Lower lobe of right lung (tissue), 2 donors: Measurements from ENCODE around the gene ALDH7A1. TPM values are rescaled to one million over a fixed set of nuclear protein-coding genes. Genes with fewer than 3 reads are reported as not detected.
"Not testable (repeated sequence)": the region's sequence is repeated elsewhere in the genome, so short reads cannot be mapped to it uniquely, and the experiment has no call there.

Experiments
- ATAC-seq, 2 donors: fragments of 200-7000 bp; cut with Tn5 transposase; one replicate each; pipeline ENCODE4 v1.9.1; 2020 to 2022; ENCODE audit warnings: mild to moderate bottlenecking in 2 of 2, moderate library complexity in 2 of 2
- DNase-seq: peaks from one replicate; pipeline ENCODE4 v3.0.0-alpha.2; 2020
- H3K27ac ChIP-seq: fragments of 200-600 bp; one replicate; pipeline ENCODE4 v1.8.0; 2022
- H3K27me3 ChIP-seq: fragments of 200-600 bp; one replicate; pipeline ENCODE4 v1.8.0; 2022; ENCODE audit warnings: low read depth
- H3K36me3 ChIP-seq: fragments of 200-600 bp; one replicate; pipeline ENCODE4 v1.8.0; 2022; ENCODE audit warnings: mild to moderate bottlenecking
- H3K4me1 ChIP-seq: fragments of 200-600 bp; one replicate; pipeline ENCODE4 v1.8.0; 2022
- H3K4me3 ChIP-seq: fragments of 200-600 bp; one replicate; pipeline ENCODE4 v1.8.0; 2022; ENCODE audit warnings: mild to moderate bottlenecking
- H3K9me3 ChIP-seq: fragments of 200-600 bp; one replicate; pipeline ENCODE4 v1.8.0; 2022
- CTCF ChIP-seq: fragments of 200-600 bp; IDR thresholded peaks from one replicate; pipeline ENCODE4 v1.8.0; 2022; ENCODE audit warnings: antibody characterized with exemption, mild to moderate bottlenecking
- intact Hi-C: fragments of 100-400 bp; cut with DNase I; formaldehyde crosslinking; loops from one replicate; pipeline ENCODE4 v1.11.0; 2022
- total RNA-seq: library from RNA; stranded (reverse); fragmentation: NEBNext Ultra II Directional; extraction: Animal tissue kit (Norgen Biotek cat#: 25700); gene quantifications from one replicate; pipeline ENCODE4 v1.2.1, GENCODE V29; 2021
- donor health status: DM: no; HTN: yes; CAD: no; lungs with severe emphysema.

ALDH7A1 gene
- total RNA-seq, 1 donor from 2014 or later, result 23.7 TPM

- Histone ChIP-seq H3K27ac (peak overlapping the region; percentile 73), H3K4me3 (no peak overlapping the region), H3K4me1 (peaks cover 37% of the 10 kb centered on the region), H3K27me3 (no peaks in the 10 kb centered on the region), H3K9me3 (no peaks in the 10 kb centered on the region), H3K36me3 (no peaks in the 10 kb centered on the region)
- intact Hi-C loops, result no loop called here
- no peak for TF ChIP-seq CTCF
- ATAC-seq, result peak; percentile 51 to 56
- peak; percentile 61 for DNase-seq
Observed at GRCh38 chr5:126525630-126526245, 69.3 kb downstream of the ALDH7A1 start.

- no peaks in the 10 kb centered on the region for H3K27me3 ChIP-seq
- DNase-seq (no peak), ATAC-seq (peak; percentile 80 to 81)
- H3K36me3 ChIP-seq, result no peaks in the 10 kb centered on the region
- intact Hi-C loops, result no loop called here
- H3K4me1 ChIP-seq, result peaks cover 54% of the 10 kb centered on the region
- H3K4me3 ChIP-seq, result no peak overlapping the region
- H3K9me3 ChIP-seq, result no peaks in the 10 kb centered on the region
- no peak for TF ChIP-seq CTCF
- peak overlapping the region; percentile 60 for H3K27ac ChIP-seq
Observed at GRCh38 chr5:126523818-126524510, 71.1 kb downstream of the ALDH7A1 start.

- intact Hi-C loops, result no loop called here
- no peaks in the 10 kb centered on the region for H3K36me3 ChIP-seq
- H3K9me3 ChIP-seq, result no peaks in the 10 kb centered on the region
- H3K27ac ChIP-seq, result peak overlapping the region; percentile 20
- TF ChIP-seq CTCF, result no peak
- H3K27me3 ChIP-seq, result no peaks in the 10 kb centered on the region
- H3K4me1 ChIP-seq, result peaks cover 54% of the 10 kb centered on the region
- ATAC-seq (no peak), DNase-seq (no peak)
- H3K4me3 ChIP-seq, result no peak overlapping the region
Observed at GRCh38 chr5:126521130-126521529, 73.9 kb downstream of the ALDH7A1 start.

- DNase-seq (no peak), ATAC-seq (no peak)
- no peaks in the 10 kb centered on the region for H3K36me3 ChIP-seq
- H3K4me1 ChIP-seq, result peaks cover 51% of the 10 kb centered on the region
- H3K27me3 ChIP-seq, result no peaks in the 10 kb centered on the region
- TF ChIP-seq CTCF, result no peak
- peak overlapping the region; percentile 74 for H3K27ac ChIP-seq
- intact Hi-C loops, result no loop called here
- H3K4me3 ChIP-seq, result no peak overlapping the region
- H3K9me3 ChIP-seq, result no peaks in the 10 kb centered on the region
Observed at GRCh38 chr5:126520593-126520953, 74.4 kb downstream of the ALDH7A1 start.

- TF ChIP-seq CTCF, result no peak
- ATAC-seq, result peak; percentile 23 to 29
- Histone ChIP-seq H3K4me1 (peaks cover 51% of the 10 kb centered on the region), H3K36me3 (no peaks in the 10 kb centered on the region), H3K27ac (peak overlapping the region; percentile 74), H3K4me3 (no peak overlapping the region), H3K9me3 (no peaks in the 10 kb centered on the region), H3K27me3 (no peaks in the 10 kb centered on the region)
- intact Hi-C loops, result no loop called here
- DNase-seq, result no peak
Observed at GRCh38 chr5:126519637-126520592, 75.1 kb downstream of the ALDH7A1 start.

- DNase-seq (peak; percentile 85), ATAC-seq (peak; percentile 61 to 73)
- H3K27ac ChIP-seq, result peak overlapping the region; percentile 74
- intact Hi-C loops, H3K27me3 ChIP-seq, H3K9me3 ChIP-seq, H3K4me3 ChIP-seq, H3K36me3 ChIP-seq: not testable (repeated sequence)
- peaks cover 51% of the 10 kb centered on the region for H3K4me1 ChIP-seq
Observed at GRCh38 chr5:126519223-126519622, 75.8 kb downstream of the ALDH7A1 start.
